Kidney capillary endothelial cell (primary cell): ENCODE results near the gene ATRAID.
A peak's percentile ranks its signal among the peaks of the same experiment; 100 is the strongest.

ENCODE experiments used
- DNase-seq: peaks from one replicate; pipeline ENCODE4 v3.0.0-alpha.2; 2018; ENCODE audit warnings: low spot score

ATRAID gene

GRCh38 chr2:27220091-27220490 lies 8.2 kb downstream of the ATRAID start:
- DNase-seq, result no peak

DNA sequence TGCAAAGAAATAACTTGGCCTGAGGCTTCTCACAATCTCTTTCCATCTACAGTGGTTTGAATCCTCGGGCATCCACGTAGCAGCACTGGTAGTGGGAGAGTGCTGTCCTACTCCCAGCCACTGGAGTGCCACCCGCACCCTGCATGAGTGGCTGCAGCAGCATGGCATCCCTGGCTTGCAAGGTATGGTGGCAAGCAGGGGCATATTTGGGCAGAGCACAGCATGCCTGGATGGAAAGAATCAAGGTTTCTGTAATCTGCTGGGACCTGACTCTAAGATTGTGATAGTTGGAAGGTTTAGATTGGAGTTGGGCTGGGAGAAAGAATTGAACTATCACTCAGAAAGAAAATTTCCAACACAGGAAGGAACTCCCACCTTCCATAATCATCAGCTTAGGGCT lies 9.3 kb downstream of the ATRAID start:
- DNase-seq, result no peak

DNA sequence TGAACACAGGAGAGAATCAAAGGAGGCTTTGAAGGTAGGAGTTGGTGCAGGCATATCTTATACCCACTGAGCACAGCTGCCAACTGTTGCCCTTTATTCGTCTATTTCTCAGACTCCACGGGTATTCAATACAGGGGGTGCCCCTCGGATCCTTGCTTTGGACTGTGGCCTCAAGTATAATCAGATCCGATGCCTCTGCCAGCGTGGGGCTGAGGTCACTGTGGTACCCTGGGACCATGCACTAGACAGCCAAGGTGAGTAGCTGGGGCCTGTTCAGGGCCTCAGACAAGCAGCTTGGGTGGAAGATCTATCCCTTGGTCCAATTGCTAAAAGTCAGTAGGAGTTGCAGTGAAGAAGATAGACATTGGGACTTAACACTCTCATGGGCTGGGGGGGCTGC lies 10.6 kb downstream of the ATRAID start:
- DNase-seq, result no peak

- DNase-seq, result no peak
Observed at GRCh38 chr2:27223416-27223815, 11.6 kb downstream of the ATRAID start.

DNA sequence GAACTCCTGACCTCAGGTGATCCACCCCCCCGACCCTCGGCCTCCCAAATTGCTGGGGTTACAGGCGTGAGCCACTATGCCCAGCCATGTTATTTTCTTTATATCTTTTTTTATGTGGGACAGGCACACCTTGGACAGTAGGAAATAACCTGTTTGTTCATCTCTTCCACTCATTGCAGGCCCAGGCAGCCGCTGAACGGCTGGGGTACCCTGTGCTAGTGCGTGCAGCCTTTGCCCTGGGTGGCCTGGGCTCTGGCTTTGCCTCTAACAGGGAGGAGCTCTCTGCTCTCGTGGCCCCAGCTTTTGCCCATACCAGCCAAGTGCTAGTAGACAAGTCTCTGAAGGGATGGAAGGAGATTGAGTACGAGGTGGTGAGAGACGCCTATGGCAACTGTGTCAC lies 13.7 kb downstream of the ATRAID start:
- no peak for DNase-seq

GRCh38 chr2:27227501-27227900 lies 15.7 kb downstream of the ATRAID start:
- DNase-seq, result no peak

DNA sequence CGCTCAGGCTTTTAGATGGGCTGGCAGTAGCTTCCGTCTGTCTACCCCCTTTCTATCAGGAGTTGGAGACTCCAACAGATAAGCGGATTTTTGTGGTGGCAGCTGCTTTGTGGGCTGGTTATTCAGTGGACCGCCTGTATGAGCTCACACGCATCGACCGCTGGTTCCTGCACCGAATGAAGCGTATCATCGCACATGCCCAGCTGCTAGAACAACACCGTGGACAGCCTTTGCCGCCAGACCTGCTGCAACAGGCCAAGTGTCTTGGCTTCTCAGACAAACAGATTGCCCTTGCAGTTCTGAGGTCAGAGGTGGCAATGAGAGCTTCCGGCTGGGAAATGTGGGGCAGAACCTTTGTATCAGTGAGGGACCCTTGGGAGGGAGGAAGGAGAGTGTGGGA lies 20.1 kb downstream of the ATRAID start:
- DNase-seq, result no peak

DNA sequence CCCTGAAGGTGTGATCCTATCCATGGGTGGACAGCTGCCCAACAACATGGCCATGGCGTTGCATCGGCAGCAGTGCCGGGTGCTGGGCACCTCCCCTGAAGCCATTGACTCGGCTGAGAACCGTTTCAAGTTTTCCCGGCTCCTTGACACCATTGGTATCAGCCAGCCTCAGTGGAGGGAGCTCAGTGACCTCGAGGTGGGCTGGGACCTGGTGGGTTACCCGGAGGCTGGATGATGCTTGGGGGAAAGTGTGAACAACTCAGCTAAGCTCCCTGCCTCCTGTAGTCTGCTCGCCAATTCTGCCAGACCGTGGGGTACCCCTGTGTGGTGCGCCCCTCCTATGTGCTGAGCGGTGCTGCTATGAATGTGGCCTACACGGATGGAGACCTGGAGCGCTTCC lies 21.5 kb downstream of the ATRAID start:
- no peak for DNase-seq

GRCh38 chr2:27236136-27236535 lies 24.3 kb downstream of the ATRAID start:
- no peak for DNase-seq

- no peak for DNase-seq
Observed at GRCh38 chr2:27236626-27237025, 24.8 kb downstream of the ATRAID start.

GRCh38 chr2:27237341-27237945 lies 25.6 kb downstream of the ATRAID start:
- no peak for DNase-seq

DNA sequence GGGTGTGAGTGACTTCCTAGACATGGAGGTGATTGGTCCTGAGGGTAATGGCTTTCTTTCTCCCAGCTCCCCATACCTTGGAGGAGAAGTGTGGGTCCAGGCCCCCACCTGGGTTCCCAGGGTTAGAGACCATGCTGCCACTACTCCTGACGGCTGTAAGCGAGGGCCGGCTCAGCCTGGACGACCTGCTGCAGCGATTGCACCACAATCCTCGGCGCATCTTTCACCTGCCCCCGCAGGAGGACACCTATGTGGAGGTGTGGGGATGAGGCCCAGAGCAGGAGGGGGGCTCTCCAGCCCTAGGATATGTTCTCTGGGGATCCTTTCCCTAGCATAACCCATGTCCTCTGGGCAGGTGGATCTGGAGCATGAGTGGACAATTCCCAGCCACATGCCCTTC lies 27.1 kb downstream of the ATRAID start:
- DNase-seq, result no peak

GRCh38 chr2:27240406-27240805 lies 28.6 kb downstream of the ATRAID start:
- DNase-seq, result no peak

DNA sequence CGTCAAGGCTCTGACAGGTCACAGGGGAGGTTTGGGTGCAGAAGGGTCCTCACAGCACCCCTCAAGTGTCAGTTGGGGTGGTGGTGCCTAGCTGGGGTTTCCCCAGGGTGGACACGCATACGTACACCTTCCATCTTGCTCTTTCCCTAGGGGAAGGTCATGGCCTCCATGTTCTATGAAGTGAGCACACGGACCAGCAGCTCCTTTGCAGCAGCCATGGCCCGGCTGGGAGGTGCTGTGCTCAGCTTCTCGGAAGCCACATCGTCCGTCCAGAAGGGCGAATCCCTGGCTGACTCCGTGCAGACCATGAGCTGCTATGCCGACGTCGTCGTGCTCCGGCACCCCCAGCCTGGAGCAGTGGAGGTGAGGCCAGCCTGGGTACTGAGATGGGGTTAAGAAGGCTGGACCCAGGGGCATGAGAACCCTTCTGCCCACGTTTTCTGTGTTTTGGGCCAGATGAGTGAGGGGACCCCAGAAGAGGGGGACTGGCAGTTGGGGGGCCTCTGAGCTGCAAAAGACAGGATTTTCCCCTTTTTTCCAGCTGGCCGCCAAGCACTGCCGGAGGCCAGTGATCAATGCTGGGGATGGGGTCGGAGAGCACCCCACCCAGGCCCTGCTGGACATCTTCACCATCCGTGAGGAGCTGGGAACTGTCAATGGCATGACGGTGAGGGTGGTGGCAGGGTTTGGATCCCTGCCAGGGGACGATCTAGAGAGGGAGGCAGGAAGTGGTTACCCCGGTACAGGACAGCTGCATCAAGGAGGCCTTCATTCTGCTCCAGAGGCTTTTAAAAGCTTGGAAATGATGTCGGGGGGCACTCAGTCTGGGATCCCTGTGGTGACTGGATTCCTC lies 30.1 kb downstream of the ATRAID start:
- no peak for DNase-seq

DNA sequence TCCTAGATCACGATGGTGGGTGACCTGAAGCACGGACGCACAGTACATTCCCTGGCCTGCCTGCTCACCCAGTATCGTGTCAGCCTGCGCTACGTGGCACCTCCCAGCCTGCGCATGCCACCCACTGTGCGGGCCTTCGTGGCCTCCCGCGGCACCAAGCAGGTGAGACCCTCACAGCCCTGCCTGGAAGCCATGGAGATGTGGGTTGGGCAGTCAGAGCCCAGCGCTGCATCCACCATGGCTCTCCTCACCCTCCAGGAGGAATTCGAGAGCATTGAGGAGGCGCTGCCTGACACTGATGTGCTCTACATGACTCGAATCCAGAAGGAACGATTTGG lies 30.7 kb downstream of the ATRAID start:
- DNase-seq, result no peak

DNA sequence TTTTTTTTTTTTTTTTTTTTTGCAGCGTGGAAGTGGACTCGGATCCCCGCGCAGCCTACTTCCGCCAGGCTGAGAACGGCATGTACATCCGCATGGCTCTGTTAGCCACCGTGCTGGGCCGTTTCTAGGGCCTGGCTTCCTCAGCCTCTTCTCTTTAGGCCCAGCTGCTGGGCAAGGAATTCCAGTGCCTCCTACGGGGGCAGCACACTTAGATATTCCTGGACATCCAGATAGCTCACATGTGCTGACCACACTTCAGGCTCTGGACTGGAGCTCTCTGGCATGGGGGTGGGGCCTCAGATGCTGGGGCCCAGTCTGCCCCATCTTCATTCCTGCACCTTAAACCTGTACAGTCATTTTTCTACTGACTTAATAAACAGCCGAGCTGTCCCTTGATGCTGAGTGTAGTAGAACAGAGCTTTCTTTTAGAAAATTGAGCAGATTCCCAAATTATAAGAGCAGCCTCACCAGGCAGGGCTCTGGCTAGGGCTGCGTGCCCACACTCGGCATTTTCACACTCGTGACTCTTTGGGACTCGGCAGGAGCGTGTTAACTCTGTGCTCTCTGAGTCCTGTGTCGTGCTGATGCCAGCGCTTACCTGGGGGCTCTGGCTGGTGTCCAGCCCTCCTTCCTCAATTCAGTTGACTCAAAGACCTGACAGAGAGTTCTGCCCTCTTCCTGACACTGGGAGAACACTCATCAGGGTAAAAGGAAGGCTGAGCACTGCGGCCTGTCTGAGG lies 31.7 kb downstream of the ATRAID start:
- no peak for DNase-seq

- no peak for DNase-seq
Observed at GRCh38 chr2:27245116-27245515, 33.3 kb downstream of the ATRAID start.

GRCh38 chr2:27245626-27246025 lies 33.8 kb downstream of the ATRAID start:
- no peak for DNase-seq

GRCh38 chr2:27247893-27248292 lies 36.1 kb downstream of the ATRAID start:
- DNase-seq, result no peak

GRCh38 chr2:27249159-27249890 lies 37.5 kb downstream of the ATRAID start:
- no peak for DNase-seq

GRCh38 chr2:27249891-27250651 lies 38.2 kb downstream of the ATRAID start:
- DNase-seq, result peak; percentile 55
